ENCODE measurements around the gene TTC7B.

DNA sequence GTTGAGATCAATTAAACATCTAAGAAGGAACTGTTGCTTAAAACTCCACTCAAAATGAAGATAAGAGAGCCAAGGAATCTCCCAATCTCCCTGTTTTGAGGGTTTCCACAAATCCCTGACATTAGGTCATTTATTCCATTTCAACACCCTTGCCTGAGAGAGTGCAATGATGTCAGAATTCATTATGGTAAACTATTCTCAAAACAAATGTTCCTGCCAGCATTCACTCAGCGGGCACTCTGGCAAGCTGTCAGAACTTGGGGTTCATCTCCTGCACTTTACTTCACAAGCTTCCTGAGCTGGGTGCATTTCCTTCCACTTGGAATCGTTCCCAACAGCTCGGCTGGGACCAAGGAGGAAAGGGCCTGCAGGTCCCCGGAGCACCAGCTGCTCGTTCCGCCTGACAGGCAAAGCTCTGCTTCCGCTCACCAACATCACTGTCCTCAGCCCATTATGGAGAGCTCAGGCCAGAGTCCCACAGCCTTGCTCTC is 117.8 kb downstream of the TTC7B start:
- no peak for TF ChIP-seq CEBPB (IDR thresholded peaks at IDR 0.05)
- TF ChIP-seq, protein P1, sequence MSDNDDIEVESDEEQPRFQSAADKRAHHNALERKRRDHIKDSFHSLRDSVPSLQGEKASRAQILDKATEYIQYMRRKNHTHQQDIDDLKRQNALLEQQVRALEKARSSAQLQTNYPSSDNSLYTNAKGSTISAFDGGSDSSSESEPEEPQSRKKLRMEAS (IDR thresholded peaks at IDR 0.05) = no peak
- no peak for TF ChIP-seq EP300 (IDR thresholded peaks at IDR 0.05; ENCODE audit: borderline replicate concordance)
- TF ChIP-seq, protein P2, sequence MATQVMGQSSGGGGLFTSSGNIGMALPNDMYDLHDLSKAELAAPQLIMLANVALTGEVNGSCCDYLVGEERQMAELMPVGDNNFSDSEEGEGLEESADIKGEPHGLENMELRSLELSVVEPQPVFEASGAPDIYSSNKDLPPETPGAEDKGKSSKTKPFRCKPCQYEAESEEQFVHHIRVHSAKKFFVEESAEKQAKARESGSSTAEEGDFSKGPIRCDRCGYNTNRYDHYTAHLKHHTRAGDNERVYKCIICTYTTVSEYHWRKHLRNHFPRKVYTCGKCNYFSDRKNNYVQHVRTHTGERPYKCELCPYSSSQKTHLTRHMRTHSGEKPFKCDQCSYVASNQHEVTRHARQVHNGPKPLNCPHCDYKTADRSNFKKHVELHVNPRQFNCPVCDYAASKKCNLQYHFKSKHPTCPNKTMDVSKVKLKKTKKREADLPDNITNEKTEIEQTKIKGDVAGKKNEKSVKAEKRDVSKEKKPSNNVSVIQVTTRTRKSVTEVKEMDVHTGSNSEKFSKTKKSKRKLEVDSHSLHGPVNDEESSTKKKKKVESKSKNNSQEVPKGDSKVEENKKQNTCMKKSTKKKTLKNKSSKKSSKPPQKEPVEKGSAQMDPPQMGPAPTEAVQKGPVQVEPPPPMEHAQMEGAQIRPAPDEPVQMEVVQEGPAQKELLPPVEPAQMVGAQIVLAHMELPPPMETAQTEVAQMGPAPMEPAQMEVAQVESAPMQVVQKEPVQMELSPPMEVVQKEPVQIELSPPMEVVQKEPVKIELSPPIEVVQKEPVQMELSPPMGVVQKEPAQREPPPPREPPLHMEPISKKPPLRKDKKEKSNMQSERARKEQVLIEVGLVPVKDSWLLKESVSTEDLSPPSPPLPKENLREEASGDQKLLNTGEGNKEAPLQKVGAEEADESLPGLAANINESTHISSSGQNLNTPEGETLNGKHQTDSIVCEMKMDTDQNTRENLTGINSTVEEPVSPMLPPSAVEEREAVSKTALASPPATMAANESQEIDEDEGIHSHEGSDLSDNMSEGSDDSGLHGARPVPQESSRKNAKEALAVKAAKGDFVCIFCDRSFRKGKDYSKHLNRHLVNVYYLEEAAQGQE (IDR thresholded peaks at IDR 0.05; ENCODE audit: low read depth) = no peak
- no peak for TF ChIP-seq TAF1 (IDR thresholded peaks at IDR 0.05; ENCODE audit: low read depth)
- no peak for TF ChIP-seq RAD21 (IDR thresholded peaks at IDR 0.05; ENCODE audit: low read depth)
- TF ChIP-seq TEAD4 (IDR thresholded peaks at IDR 0.05) = no peak
- no peak for TF ChIP-seq FOXM1 (IDR thresholded peaks at IDR 0.05; ENCODE audit: borderline replicate concordance, low read depth)
